ENCODE data around the gene PLA2G4E. TPM values are rescaled to one million over a fixed set of nuclear protein-coding genes. Genes with fewer than 3 reads are reported as not detected.

PLA2G4E gene
- total and polyA plus RNA-seq, 2 of the 13 experiments (the other 11 are each of a cell fraction or from before 2014, with no cell fraction given), result not detected

DNA sequence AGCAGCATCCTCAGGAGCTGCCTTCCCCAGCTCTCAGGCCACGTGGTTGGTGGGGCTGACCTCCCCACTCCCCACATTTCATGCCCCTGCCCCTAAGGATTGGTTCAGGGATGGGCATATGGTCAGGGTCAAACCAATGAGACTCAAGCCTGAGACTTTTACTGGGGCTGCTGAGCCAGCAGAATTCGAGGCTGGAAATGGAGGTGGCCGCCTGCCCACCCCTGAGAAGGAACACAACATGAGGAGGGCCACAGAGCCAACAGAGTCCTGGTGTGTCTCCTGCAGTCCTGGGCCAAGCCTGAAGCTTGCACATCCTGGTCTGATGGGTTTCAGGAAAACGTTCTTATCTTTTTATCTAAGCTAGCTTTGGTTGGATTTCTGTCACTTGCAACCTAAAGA lies 54.4 kb downstream of the PLA2G4E start (continued):
- TF ChIP-seq, protein P1, sequence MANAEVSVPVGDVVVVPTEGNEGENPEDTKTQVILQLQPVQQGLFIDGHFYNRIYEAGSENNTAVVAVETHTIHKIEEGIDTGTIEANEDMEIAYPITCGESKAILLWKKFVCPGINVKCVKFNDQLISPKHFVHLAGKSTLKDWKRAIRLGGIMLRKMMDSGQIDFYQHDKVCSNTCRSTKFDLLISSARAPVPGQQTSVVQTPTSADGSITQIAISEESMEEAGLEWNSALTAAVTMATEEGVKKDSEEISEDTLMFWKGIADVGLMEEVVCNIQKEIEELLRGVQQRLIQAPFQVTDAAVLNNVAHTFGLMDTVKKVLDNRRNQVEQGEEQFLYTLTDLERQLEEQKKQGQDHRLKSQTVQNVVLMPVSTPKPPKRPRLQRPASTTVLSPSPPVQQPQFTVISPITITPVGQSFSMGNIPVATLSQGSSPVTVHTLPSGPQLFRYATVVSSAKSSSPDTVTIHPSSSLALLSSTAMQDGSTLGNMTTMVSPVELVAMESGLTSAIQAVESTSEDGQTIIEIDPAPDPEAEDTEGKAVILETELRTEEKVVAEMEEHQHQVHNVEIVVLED (CRISPR knock-in tag; IDR thresholded peaks at IDR 0.05; ENCODE audit: borderline replicate concordance), result no peak

DNA sequence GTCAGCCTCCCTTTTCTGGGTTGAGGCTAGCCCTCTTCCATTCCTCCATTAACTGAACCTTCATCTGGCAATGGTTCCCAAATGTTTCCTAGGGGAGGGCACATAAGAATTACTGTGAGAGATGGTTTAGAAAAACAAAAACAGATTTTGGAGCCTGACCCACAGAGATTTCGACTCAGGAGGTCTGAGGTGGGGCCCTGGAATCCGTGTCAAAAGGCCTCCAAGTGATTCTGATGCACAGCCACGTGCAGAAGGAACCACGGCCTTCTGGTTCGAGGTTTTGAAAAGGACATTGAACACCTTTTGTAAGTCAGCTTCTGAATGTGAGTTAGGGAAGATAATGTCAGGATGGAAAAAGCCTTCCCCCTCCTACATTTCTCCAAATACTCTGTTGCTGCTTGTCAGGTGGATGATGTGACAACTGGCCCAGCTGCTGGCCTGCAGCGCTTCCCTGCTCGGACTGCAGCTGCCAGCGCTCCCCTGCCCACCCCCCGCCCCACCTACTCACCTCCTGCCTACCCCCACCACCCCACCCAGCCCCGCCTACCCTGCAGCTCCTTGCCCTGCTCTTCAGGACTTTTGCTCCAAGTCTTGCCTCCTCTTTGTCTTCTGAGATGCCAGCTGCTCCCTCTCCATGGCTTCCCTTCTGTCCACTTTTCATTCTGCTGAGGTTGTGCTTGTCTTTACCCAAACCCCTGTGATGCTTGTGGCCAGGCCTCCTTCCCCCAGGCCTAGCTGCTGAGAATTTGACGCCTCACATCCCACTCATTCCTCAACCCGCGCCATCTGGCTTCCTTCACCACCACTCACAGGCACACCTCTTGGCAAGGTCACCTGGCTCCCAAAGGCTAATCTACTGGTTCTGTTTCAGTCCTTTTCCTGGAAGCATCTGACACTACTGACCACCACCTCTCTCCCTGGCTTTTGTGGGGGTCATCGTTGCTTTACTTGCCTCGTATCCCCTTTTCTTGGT lies 55.1 kb downstream of the PLA2G4E start:
- Histone ChIP-seq H3K27ac (ENCODE audit: extremely low read length, insufficient read depth, low read length) (no peak overlapping the region), H4K20me1 (ENCODE audit: insufficient read depth, low read length) (no peaks in the 10 kb centered on the region), H3K4me1 (ENCODE audit: insufficient read depth, low read length) (peaks cover 30% of the 10 kb centered on the region), H3K4me2 (ENCODE audit: low read depth, low read length) (no peak overlapping the region), H3K36me3 (replicated peaks in 1 of 2; ENCODE audit: control insufficient read depth in 1 of 2, insufficient read depth in 2 of 2, low read length in 2 of 2) (no peaks in the 10 kb centered on the region), H3K27me3 (ENCODE audit: control insufficient read depth in 1 of 2, insufficient read depth in 2 of 2, low read length in 2 of 2) (no peaks in the 10 kb centered on the region), H3K9me3 (ENCODE audit: low read length) (no peaks in the 10 kb centered on the region), H3K79me2 (ENCODE audit: insufficient read depth, low read length) (no peaks in the 10 kb centered on the region), H2AFZ (ENCODE audit: low read length) (no peak overlapping the region), H3K9ac (ENCODE audit: insufficient read depth, low read depth, low read length) (no peak overlapping the region), H3K4me3 (replicated peaks in 1 of 3; ENCODE audit: insufficient read depth in 1 of 3, low read depth in 2 of 3, low read length in 3 of 3) (no peak overlapping the region)
- no TSS peak for BruUV-seq (replicated peaks)
- DNase-seq (ENCODE audit: low spot score) (no peak), FAIRE-seq (no peak), ATAC-seq (no peak)
- POLR2A ChIA-PET, result no interaction called here
- CTCF ChIA-PET (ENCODE audit: low intra/inter-chr PET ratio, low total read pairs), result no interaction called here
- in situ Hi-C loops (cut with HindIII; ENCODE audit: extremely low pct_ligation_motif_present, low pct_unique_long_range_greater_than_20kb), result no loop called here
- 89% methylated on average over 15 of the region's 15 CpGs for whole genome bisulfite sequencing (ENCODE audit: low lambda C conversion rate)
- intact Hi-C loops (cut with micrococcal nuclease; ENCODE audit: unreplicated experiment), result no loop called here
- TF ChIP-seq ZNF383 (CRISPR knock-in tag; IDR thresholded peaks at IDR 0.05; ENCODE audit: borderline replicate concordance) (no peak), CHD4 (IDR thresholded peaks at IDR 0.05; ENCODE audit: borderline replicate concordance, low read length) (no peak), SMARCE1 (IDR thresholded peaks at IDR 0.05; ENCODE audit: borderline replicate concordance) (no peak), KMT2A (CRISPR knock-in tag; IDR thresholded peaks at IDR 0.05) (no peak), HNRNPLL (IDR thresholded peaks at IDR 0.05; ENCODE audit: low read depth, low read length, poor library complexity, severe bottlenecking) (no peak), SNRNP70 (IDR thresholded peaks at IDR 0.05; ENCODE audit: low read depth, low read length) (no peak), ZKSCAN8 (CRISPR knock-in tag; IDR thresholded peaks at IDR 0.05; ENCODE audit: borderline replicate concordance) (no peak), ZFP36L1 (CRISPR knock-in tag; IDR thresholded peaks at IDR 0.05) (no peak)
- TF ChIP-seq, protein P2, sequence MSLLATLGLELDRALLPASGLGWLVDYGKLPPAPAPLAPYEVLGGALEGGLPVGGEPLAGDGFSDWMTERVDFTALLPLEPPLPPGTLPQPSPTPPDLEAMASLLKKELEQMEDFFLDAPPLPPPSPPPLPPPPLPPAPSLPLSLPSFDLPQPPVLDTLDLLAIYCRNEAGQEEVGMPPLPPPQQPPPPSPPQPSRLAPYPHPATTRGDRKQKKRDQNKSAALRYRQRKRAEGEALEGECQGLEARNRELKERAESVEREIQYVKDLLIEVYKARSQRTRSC (CRISPR knock-in tag; IDR thresholded peaks at IDR 0.05; ENCODE audit: low read depth), result no peak
- TF ChIP-seq, protein P3, sequence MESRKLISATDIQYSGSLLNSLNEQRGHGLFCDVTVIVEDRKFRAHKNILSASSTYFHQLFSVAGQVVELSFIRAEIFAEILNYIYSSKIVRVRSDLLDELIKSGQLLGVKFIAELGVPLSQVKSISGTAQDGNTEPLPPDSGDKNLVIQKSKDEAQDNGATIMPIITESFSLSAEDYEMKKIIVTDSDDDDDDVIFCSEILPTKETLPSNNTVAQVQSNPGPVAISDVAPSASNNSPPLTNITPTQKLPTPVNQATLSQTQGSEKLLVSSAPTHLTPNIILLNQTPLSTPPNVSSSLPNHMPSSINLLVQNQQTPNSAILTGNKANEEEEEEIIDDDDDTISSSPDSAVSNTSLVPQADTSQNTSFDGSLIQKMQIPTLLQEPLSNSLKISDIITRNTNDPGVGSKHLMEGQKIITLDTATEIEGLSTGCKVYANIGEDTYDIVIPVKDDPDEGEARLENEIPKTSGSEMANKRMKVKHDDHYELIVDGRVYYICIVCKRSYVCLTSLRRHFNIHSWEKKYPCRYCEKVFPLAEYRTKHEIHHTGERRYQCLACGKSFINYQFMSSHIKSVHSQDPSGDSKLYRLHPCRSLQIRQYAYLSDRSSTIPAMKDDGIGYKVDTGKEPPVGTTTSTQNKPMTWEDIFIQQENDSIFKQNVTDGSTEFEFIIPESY (CRISPR knock-in tag; IDR thresholded peaks at IDR 0.05), result no peak
- TF ChIP-seq, protein P4, sequence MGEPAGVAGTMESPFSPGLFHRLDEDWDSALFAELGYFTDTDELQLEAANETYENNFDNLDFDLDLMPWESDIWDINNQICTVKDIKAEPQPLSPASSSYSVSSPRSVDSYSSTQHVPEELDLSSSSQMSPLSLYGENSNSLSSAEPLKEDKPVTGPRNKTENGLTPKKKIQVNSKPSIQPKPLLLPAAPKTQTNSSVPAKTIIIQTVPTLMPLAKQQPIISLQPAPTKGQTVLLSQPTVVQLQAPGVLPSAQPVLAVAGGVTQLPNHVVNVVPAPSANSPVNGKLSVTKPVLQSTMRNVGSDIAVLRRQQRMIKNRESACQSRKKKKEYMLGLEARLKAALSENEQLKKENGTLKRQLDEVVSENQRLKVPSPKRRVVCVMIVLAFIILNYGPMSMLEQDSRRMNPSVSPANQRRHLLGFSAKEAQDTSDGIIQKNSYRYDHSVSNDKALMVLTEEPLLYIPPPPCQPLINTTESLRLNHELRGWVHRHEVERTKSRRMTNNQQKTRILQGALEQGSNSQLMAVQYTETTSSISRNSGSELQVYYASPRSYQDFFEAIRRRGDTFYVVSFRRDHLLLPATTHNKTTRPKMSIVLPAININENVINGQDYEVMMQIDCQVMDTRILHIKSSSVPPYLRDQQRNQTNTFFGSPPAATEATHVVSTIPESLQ (CRISPR knock-in tag; conservative IDR thresholded peaks at IDR 0.05), result no peak

Measured in HepG2 (cell line).